Measurements from ENCODE around the gene OCIAD2.
A peak's percentile ranks its signal among the peaks of the same experiment; 100 is the strongest.
"Not testable (repeated sequence)": the region's sequence is repeated elsewhere in the genome, so short reads cannot be mapped to it uniquely, and the experiment has no call there.

Gene OCIAD2

DNA sequence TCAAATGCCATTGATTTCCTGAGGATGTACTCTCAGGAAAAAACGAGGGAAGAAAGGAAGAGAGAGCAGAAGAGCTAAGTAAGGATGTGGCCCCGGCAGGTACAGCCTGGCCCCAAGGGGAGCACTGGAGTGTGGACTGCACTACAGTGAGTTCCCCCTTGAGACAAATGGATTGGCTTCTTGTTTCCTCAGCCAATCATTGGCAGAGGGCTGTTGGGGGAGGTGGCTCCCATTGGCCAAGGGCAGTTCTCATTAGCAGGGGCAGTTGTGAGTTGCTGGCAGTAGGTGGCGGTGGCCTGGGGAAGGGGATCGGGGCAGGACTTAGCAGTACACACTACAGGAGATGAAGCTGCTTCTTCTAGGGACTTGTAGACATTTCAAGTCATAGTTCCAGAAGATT, 24.1 kb upstream of the OCIAD2 start:
- no peak for DNase-seq (ENCODE audit: low read depth)
- H3K4me3 ChIP-seq (ENCODE audit: control insufficient read depth, low read depth, low read length): no peak overlapping the region
- TF ChIP-seq CTCF (IDR thresholded peaks at IDR 0.05; ENCODE audit: control insufficient read depth, insufficient read depth, low read depth, low read length, missing control alignments): no peak

- no peak for TF ChIP-seq CTCF (IDR thresholded peaks at IDR 0.05; ENCODE audit: control insufficient read depth, insufficient read depth, low read depth, low read length, missing control alignments)
- H3K4me3 ChIP-seq (ENCODE audit: control insufficient read depth, low read depth, low read length): no peak overlapping the region
- no peak for DNase-seq (ENCODE audit: low read depth)
Measured at GRCh38 chr4:48924416-48924815, 17.8 kb upstream of the OCIAD2 start.

DNA sequence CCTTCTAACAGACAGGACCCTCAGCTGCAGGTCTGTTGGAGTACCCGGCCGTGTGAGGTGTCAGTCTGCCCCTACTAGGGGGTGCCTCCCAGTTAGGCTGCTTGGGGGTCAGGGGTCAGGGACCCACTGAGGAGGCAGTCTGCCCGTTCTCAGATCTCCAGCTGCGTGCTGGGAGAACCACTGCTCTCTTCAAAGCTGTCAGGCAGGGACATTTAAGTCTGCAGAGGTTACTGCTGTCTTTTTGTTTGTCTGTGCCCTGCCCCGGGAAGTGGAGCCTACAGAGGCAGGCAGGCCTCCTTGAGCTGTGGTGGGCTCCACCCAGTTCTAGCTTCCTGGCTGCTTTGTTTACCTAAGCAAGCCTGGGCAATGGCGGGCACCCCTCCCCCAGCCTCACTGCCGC, 16.5 kb upstream of the OCIAD2 start:
- not testable (repeated sequence) for H3K4me3 ChIP-seq (ENCODE audit: control insufficient read depth, low read depth, low read length); DNase-seq (ENCODE audit: low read depth)

DNA sequence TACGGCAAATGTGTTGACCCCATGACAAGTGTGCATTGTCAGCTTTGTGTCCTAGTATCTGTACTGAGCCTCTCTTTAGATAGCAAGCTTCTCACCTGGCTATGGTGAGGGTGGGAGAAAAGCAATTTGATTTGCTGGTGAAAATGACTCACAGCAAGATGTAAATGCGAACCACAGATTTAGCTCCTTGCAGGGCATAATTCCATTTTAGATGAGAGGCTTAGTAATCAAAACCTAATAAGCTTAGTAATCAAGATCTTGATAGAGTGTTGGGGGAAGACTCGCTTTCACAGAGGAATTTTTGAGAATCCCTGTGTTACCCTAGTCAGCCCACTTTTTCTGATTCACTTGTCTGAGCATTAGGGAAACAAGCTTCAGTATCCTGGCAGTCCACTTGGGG, 7.7 kb upstream of the OCIAD2 start:
- no peak for DNase-seq (ENCODE audit: low read depth)
- no peak overlapping the region for H3K4me3 ChIP-seq (ENCODE audit: control insufficient read depth, low read depth, low read length)
- no peak for TF ChIP-seq CTCF (IDR thresholded peaks at IDR 0.05; ENCODE audit: control insufficient read depth, insufficient read depth, low read depth, low read length, missing control alignments)

DNA sequence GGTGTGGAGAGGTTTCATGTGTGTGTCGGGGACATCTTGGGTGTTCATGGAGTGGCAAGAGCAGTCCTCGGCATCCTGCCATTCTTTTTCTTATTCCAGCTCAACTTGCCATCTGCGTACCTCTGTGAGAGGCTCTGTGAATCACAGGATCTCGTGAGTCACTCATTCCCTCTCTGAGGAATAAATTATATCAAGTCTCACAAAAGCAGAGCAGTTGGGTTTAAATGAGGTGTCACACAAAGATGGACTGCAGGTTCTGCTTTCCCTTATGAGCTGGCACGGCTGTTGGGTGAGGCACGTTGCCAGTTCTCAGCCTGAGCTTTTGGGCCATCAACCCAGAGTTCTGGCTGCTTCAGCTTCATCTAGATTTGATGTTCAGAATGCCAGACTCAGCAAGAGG, 6.8 kb upstream of the OCIAD2 start:
- DNase-seq (ENCODE audit: low read depth): peak; percentile 67
- TF ChIP-seq CTCF (IDR thresholded peaks at IDR 0.05; ENCODE audit: control insufficient read depth, insufficient read depth, low read depth, low read length, missing control alignments): no peak
- H3K4me3 ChIP-seq (ENCODE audit: control insufficient read depth, low read depth, low read length): no peak overlapping the region

GRCh38 chr4:48912349-48912748, 5.8 kb upstream of the OCIAD2 start:
- no peak overlapping the region for H3K4me3 ChIP-seq (ENCODE audit: control insufficient read depth, low read depth, low read length)
- TF ChIP-seq CTCF (IDR thresholded peaks at IDR 0.05; ENCODE audit: control insufficient read depth, insufficient read depth, low read depth, low read length, missing control alignments): no peak
- no peak for DNase-seq (ENCODE audit: low read depth)

DNA sequence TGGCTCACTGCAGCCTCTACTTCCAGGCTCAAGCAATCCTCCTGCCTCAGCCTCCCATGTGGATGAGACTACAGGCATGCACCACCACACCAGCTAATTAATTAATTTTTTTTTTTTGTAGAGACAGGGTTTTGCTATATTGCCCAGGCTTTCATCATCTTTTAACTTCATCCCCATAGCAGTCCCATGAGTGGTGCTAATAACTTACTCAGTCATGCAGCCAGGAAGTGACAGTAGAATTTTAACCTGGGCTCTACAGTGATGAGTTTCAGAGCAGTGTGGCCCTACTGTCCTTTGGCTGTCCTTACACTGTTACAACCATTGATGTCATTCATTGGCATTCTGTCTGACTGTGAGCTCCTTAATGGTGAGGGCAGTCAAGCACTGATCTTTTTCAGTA, 3.9 kb upstream of the OCIAD2 start:
- H3K4me3 ChIP-seq (ENCODE audit: control insufficient read depth, low read depth, low read length): no peak overlapping the region
- DNase-seq (ENCODE audit: low read depth): no peak
- no peak for TF ChIP-seq CTCF (IDR thresholded peaks at IDR 0.05; ENCODE audit: control insufficient read depth, insufficient read depth, low read depth, low read length, missing control alignments)

Measured in AG09309 (cell line).